DOHH2 (cell line): ENCODE measurements around the gene SRRM2.

Experiments
- EZH2phosphoT487 ChIP-seq: fragments of 200-600 bp; sonication (generic); IDR thresholded peaks from 2 replicates; pipeline ENCODE4 v1.6.1; 2017; ENCODE audit warnings: borderline replicate concordance, mild to moderate bottlenecking, antibody characterized with exemption, low read length, moderate library complexity, mixed read lengths
- TF ChIP-seq, protein P1 (sequence below): fragments of 200-600 bp; sonication (generic); IDR thresholded peaks from one replicate; pipeline ENCODE4 v1.5.1; 2014; ENCODE audit warnings: antibody characterized with exemption, mild to moderate bottlenecking, low read depth, low read length; ENCODE audit not compliant: poor library complexity, severe bottlenecking

DNA sequence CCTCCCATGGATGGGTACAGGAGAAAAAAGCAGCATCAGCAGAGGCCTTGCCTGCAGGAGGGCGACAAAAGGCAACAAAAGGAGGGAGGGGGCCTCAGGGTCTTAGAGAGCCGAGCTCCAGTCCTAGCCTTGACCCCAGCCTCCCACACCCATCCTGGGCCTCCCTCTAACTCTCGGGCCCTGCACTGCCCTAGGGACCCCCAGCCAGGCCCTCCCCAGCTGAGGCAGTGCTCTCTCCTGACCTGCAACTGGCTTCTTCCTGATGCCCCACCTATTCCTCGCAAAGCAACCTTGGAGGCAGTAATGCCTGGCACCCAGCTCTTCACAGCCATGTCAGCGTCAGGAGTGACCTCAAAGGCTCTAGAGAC lies 15.2 kb upstream of the SRRM2 start:
- TF ChIP-seq, protein P1, sequence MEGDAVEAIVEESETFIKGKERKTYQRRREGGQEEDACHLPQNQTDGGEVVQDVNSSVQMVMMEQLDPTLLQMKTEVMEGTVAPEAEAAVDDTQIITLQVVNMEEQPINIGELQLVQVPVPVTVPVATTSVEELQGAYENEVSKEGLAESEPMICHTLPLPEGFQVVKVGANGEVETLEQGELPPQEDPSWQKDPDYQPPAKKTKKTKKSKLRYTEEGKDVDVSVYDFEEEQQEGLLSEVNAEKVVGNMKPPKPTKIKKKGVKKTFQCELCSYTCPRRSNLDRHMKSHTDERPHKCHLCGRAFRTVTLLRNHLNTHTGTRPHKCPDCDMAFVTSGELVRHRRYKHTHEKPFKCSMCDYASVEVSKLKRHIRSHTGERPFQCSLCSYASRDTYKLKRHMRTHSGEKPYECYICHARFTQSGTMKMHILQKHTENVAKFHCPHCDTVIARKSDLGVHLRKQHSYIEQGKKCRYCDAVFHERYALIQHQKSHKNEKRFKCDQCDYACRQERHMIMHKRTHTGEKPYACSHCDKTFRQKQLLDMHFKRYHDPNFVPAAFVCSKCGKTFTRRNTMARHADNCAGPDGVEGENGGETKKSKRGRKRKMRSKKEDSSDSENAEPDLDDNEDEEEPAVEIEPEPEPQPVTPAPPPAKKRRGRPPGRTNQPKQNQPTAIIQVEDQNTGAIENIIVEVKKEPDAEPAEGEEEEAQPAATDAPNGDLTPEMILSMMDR, result no peak
- no peak for TF ChIP-seq EZH2phosphoT487
